ENCODE measurements around the gene RPP25L. TPM values are rescaled to one million over a fixed set of nuclear protein-coding genes. Genes with fewer than 3 reads are reported as not detected.

Gene RPP25L
- total and polyA plus RNA-seq, 9 of the 15 experiments (the other 6 are each of a cell fraction or from before 2014, with no cell fraction given) = 16.3 to 43.7 (median 29.0) TPM

- intact Hi-C loops (cut with micrococcal nuclease) = no loop called here
- ATAC-seq (peak; percentile 90), FAIRE-seq (peak; percentile 79), DNase-seq (ENCODE audit: extremely low read depth in 1 of 4, low spot score in 3 of 4) (peak; percentile 92 to 97 (median 96))
- ChIA-PET CTCF (ENCODE audit: low intra/inter-chr PET ratio) (interaction anchor here (1.0 to 1.4 kb wide), 2 partner anchors 19 to 55 kb away, joined by 3 read pairs; a partner anchor contains a TSS), POLR2A (interaction anchor here (0.6 to 1.3 kb wide), 8 partner anchors 8 to 774 kb away, joined by 3 to 7 read pairs (median 4); partner anchors contain the start of genes DCTN3 and SIGMAR1)
- Histone ChIP-seq H3K36me3 (ENCODE audit: control insufficient read depth, insufficient read depth, low read length) (peaks cover 27% of the 10 kb centered on the region; the same call in 2 of the 3 replicates), H3K79me2 (ENCODE audit: control insufficient read depth, insufficient read depth, low read length) (peaks cover 21% of the 10 kb centered on the region), H3K9me1 (ENCODE audit: control insufficient read depth, insufficient read depth, low read length) (peaks cover 7% of the 10 kb centered on the region), H3K4me3 (peak within 1 kb of the TSS; percentile 84), H3K9me3 (replicated peaks; ENCODE audit: control insufficient read depth, insufficient read depth, low read depth, low read length) (no peaks in the 10 kb centered on the region), H3K27ac (ENCODE audit: extremely low read depth, low read depth, low read length) (peak within 1 kb of the TSS; percentile 75), H3K4me1 (replicated peaks in 1 of 2; ENCODE audit: control insufficient read depth in 2 of 2, insufficient read depth in 2 of 2, low read length in 2 of 2) (peaks cover 22 to 28% of the 10 kb centered on the region in 2 experiments; a peak in 4 of 5 replicates), H2AFZ (ENCODE audit: low read depth, low read length) (peak within 1 kb of the TSS; percentile 97), H3K4me2 (ENCODE audit: insufficient read depth, low read length) (peak within 1 kb of the TSS; percentile 92), H3K9ac (ENCODE audit: insufficient read depth in 1 of 2, low read depth in 2 of 2, low read length in 2 of 2) (peak within 1 kb of the TSS; percentile 80 to 90), H4K20me1 (replicated peaks; ENCODE audit: control insufficient read depth, insufficient read depth, low read length) (no peaks in the 10 kb centered on the region), H3K27me3 (ENCODE audit: control insufficient read depth in 2 of 2, insufficient read depth in 2 of 2, low read length in 2 of 2) (no peaks in the 10 kb centered on the region)
- BruUV-seq (replicated peaks) = TSS peak; percentile 58
- WGBS (ENCODE audit: insufficient coverage, low coverage, missing lambda C conversion rate) = 3% methylated on average over 33 of the region's 43 CpGs
- in situ Hi-C loops (cut with MboI) = no loop called here
- peak; percentile 57; the same call in 1 of the 2 replicates for TF ChIP-seq NBN (IDR thresholded peaks at IDR 0.05; ENCODE audit: low read depth)
- TF ChIP-seq FOS (IDR thresholded peaks at IDR 0.05; ENCODE audit: extremely low read depth, insufficient read length) = peak; percentile 77
- TF ChIP-seq SFPQ (IDR thresholded peaks at IDR 0.05; ENCODE audit: low read depth, low read length) = no peak
- TF ChIP-seq ETV1 (tag; conservative IDR thresholded peaks at IDR 0.05; ENCODE audit: low read depth) = peak; percentile 46; the same call in 1 of the 2 replicates
- TF ChIP-seq CBFA2T2 (conservative IDR thresholded peaks at IDR 0.05) = peak; percentile 73
- TF ChIP-seq TAF9B (IDR thresholded peaks at IDR 0.05; ENCODE audit: partially characterized antibody) = peak; percentile 47
- peak; percentile 59; the same call in 1 of the 2 replicates for TF ChIP-seq EP400 (IDR thresholded peaks at IDR 0.05)
- TF ChIP-seq MAX (CRISPR knock-in tag; IDR thresholded peaks at IDR 0.05) = peak; percentile 84
- TF ChIP-seq UBTF (IDR thresholded peaks at IDR 0.05; ENCODE audit: borderline replicate concordance in 1 of 2, low read depth in 2 of 2, low read length in 2 of 2) = peak; percentile 59 to 71; a peak in 3 of 4 replicates
- no peak for TF ChIP-seq CCNT2 (IDR thresholded peaks at IDR 0.05; ENCODE audit: borderline replicate concordance, extremely low read depth, insufficient read length, low read depth, low read length)
- peak; percentile 68 to 69; a peak in 3 of 4 replicates for TF ChIP-seq MNT (conservative IDR thresholded peaks at IDR 0.05)
These were observed 34.5 kb upstream of the RPP25L start, which contains the start of gene GALT for GRCh38 chr9:34646211-34647083. Gene GALT (plus strand): TSS chr9:34646675. CDS start chr9:34646705, 30 bp downstream.

Measured in K562 (cell line).